Neural cell (in vitro differentiated cells): ENCODE measurements around the gene M1AP.

ENCODE experiments used
- EP300 ChIP-seq: fragments of 450-650 bp; conservative IDR thresholded peaks from 2 replicates; pipeline ENCODE4 v1.6.1; 2014; ENCODE audit warnings: antibody characterized with exemption, mild to moderate bottlenecking, moderate library complexity; ENCODE audit not compliant: poor library complexity, severe bottlenecking
- EZH2 ChIP-seq: fragments of 200-600, 300-800 bp; shearing (Covaris generic), sonication (generic); IDR thresholded peaks from 2 replicates; pipeline ENCODE4 v1.6.1; 2014; ENCODE audit warnings: antibody characterized with exemption, low read length, borderline replicate concordance, mild to moderate bottlenecking; ENCODE audit not compliant: insufficient read depth, poor library complexity, severe bottlenecking
- POLR2AphosphoS5 ChIP-seq: IDR thresholded peaks from 2 replicates; pipeline ENCODE4 v1.6.1; 2012
- RAD21 ChIP-seq: fragments of 450-650 bp; conservative IDR thresholded peaks from 2 replicates; pipeline ENCODE4 v1.6.1; 2014; ENCODE audit warnings: antibody characterized with exemption, mild to moderate bottlenecking, moderate library complexity
- TAF1 ChIP-seq: IDR thresholded peaks from 2 replicates; pipeline ENCODE4 v1.6.1; 2012; ENCODE audit warnings: low read depth
- TF ChIP-seq, protein P1 (sequence below): fragments of 450-650 bp; IDR thresholded peaks from 2 replicates; pipeline ENCODE4 v1.5.1; 2014; ENCODE audit warnings: antibody characterized with exemption, mild to moderate bottlenecking, moderate library complexity; ENCODE audit not compliant: poor library complexity, severe bottlenecking
- TF ChIP-seq, protein P2 (sequence below): IDR thresholded peaks from 2 replicates; pipeline ENCODE4 v1.6.1; 2012; ENCODE audit warnings: borderline replicate concordance

DNA sequence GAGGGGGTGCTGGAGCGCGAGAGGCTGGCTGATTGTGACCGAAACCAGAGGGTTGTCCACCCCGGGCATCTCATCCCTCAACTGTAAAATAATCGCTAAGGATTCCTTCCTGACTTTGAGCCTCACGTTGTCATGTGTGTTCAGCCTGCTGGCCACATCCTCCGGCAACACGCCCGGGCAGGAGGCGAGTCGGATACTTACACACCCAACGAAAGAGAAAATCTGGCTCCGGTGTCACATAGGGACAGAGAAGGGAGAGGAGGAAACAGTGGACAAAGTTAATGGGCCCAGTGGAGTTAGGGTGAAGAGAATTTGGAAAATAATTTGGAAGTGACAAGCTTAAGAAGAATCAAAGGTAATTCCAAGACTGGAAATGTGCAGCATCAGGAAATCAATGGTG lies 131.5 kb downstream of the M1AP start:
- TF ChIP-seq, protein P1, sequence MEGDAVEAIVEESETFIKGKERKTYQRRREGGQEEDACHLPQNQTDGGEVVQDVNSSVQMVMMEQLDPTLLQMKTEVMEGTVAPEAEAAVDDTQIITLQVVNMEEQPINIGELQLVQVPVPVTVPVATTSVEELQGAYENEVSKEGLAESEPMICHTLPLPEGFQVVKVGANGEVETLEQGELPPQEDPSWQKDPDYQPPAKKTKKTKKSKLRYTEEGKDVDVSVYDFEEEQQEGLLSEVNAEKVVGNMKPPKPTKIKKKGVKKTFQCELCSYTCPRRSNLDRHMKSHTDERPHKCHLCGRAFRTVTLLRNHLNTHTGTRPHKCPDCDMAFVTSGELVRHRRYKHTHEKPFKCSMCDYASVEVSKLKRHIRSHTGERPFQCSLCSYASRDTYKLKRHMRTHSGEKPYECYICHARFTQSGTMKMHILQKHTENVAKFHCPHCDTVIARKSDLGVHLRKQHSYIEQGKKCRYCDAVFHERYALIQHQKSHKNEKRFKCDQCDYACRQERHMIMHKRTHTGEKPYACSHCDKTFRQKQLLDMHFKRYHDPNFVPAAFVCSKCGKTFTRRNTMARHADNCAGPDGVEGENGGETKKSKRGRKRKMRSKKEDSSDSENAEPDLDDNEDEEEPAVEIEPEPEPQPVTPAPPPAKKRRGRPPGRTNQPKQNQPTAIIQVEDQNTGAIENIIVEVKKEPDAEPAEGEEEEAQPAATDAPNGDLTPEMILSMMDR, result no peak
- TF ChIP-seq TAF1 (no peak), POLR2AphosphoS5 (no peak), EZH2 (no peak), EP300 (no peak), RAD21 (no peak)
- TF ChIP-seq, protein P2, sequence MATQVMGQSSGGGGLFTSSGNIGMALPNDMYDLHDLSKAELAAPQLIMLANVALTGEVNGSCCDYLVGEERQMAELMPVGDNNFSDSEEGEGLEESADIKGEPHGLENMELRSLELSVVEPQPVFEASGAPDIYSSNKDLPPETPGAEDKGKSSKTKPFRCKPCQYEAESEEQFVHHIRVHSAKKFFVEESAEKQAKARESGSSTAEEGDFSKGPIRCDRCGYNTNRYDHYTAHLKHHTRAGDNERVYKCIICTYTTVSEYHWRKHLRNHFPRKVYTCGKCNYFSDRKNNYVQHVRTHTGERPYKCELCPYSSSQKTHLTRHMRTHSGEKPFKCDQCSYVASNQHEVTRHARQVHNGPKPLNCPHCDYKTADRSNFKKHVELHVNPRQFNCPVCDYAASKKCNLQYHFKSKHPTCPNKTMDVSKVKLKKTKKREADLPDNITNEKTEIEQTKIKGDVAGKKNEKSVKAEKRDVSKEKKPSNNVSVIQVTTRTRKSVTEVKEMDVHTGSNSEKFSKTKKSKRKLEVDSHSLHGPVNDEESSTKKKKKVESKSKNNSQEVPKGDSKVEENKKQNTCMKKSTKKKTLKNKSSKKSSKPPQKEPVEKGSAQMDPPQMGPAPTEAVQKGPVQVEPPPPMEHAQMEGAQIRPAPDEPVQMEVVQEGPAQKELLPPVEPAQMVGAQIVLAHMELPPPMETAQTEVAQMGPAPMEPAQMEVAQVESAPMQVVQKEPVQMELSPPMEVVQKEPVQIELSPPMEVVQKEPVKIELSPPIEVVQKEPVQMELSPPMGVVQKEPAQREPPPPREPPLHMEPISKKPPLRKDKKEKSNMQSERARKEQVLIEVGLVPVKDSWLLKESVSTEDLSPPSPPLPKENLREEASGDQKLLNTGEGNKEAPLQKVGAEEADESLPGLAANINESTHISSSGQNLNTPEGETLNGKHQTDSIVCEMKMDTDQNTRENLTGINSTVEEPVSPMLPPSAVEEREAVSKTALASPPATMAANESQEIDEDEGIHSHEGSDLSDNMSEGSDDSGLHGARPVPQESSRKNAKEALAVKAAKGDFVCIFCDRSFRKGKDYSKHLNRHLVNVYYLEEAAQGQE, result no peak
